Panc1 (cell line): ENCODE data around the gene APH1A. TPM values are rescaled to one million over a fixed set of nuclear protein-coding genes. Genes with fewer than 3 reads are reported as not detected.
A peak's percentile ranks its signal among the peaks of the same experiment; 100 is the strongest.

Experiments
- ATAC-seq: fragments of 200-7000 bp; cut with Tn5 transposase; 2 replicates; pipeline ENCODE4 v1.9.1; 2020; ENCODE audit warnings: mild to moderate bottlenecking, moderate library complexity
- BruUV-seq: library from RNA; stranded (reverse); fragments of 400-500 nt; replicated peaks from 2 replicates; lab custom pipeline; 2021; lab: Mats Ljungman, UMichigan
- CTCF ChIA-PET: fragments of 300-600 bp; sonication (Branson Sonifier 250); formaldehyde crosslinking; loops from one replicate; lab custom pipeline; 2022; ENCODE audit warnings: antibody characterized with exemption; lab: Charles Lee
- POLR2A ChIA-PET: fragments of 300-600 bp; sonication (Branson Sonifier 250); formaldehyde crosslinking; loops from one replicate; lab custom pipeline; 2022; ENCODE audit warnings: antibody characterized with exemption; lab: Charles Lee
- DNase-seq: peaks from one replicate; pipeline ENCODE4 v3.0.0-alpha.2; 2010; ENCODE audit warnings: low read depth, low spot score
- H3K27ac ChIP-seq: 2 replicates; pipeline ENCODE4 v1.5.1; 2011; ENCODE audit warnings: mild to moderate bottlenecking, low read length, inconsistent platforms
- H3K27me3 ChIP-seq: fragments of 200-500 bp; sonication (Bioruptor generic); 2 replicates; pipeline ENCODE4 v1.6.0; 2014; ENCODE audit warnings: low read length, inconsistent platforms; ENCODE audit not compliant: control insufficient read depth, insufficient read depth
- H3K36me3 ChIP-seq: fragments of 200-500 bp; sonication (Bioruptor generic); 2 replicates; pipeline ENCODE4 v1.5.1; 2014; ENCODE audit warnings: inconsistent platforms, mild to moderate bottlenecking, low read length, moderate library complexity; ENCODE audit not compliant: control insufficient read depth, insufficient read depth
- H3K4me1 ChIP-seq: 2 replicates; pipeline ENCODE4 v1.5.1; 2011; ENCODE audit warnings: inconsistent platforms, mild to moderate bottlenecking, low read length, moderate library complexity; ENCODE audit not compliant: control insufficient read depth, insufficient read depth
- H3K4me3 ChIP-seq, 2 experiments: 2 replicates each; pipeline ENCODE4 v1.5.1; 2011 to 2012; ENCODE audit warnings: low read depth in 2 of 2, low read length in 2 of 2, mild to moderate bottlenecking in 2 of 2, inconsistent platforms in 1 of 2, moderate library complexity in 1 of 2
- H3K9me3 ChIP-seq: fragments of 200-500 bp; sonication (Bioruptor generic); 2 replicates; pipeline ENCODE4 v1.5.1; 2014; ENCODE audit warnings: low read depth, mild to moderate bottlenecking, inconsistent platforms, low read length, moderate library complexity; ENCODE audit not compliant: control insufficient read depth, insufficient read depth
- CTCF ChIP-seq: fragments of 450-650 bp; IDR thresholded peaks from 2 replicates; pipeline ENCODE4 v1.5.1; 2017; ENCODE audit warnings: mild to moderate bottlenecking
- POLR2AphosphoS5 ChIP-seq: IDR thresholded peaks from 2 replicates; pipeline ENCODE4 v1.6.1; 2012; ENCODE audit warnings: mild to moderate bottlenecking, low read depth, low read length, moderate library complexity
- REST ChIP-seq, 2 experiments: IDR thresholded peaks; 2 replicates each; pipeline ENCODE4 v1.6.1; 2011 to 2012; ENCODE audit warnings: low read depth in 2 of 2, control low read depth in 1 of 2, low read length in 1 of 2, mild to moderate bottlenecking in 1 of 2, moderate library complexity in 1 of 2; ENCODE audit not compliant: insufficient read depth in 1 of 2
- SIN3A ChIP-seq: IDR thresholded peaks from 2 replicates; pipeline ENCODE4 v1.6.1; 2012; ENCODE audit warnings: low read depth, mild to moderate bottlenecking, low read length, moderate library complexity, borderline replicate concordance; ENCODE audit not compliant: insufficient read depth
- TCF7L2 ChIP-seq: IDR thresholded peaks from 2 replicates; pipeline ENCODE4 v1.6.1; 2011; ENCODE audit warnings: mild to moderate bottlenecking, low read depth, low read length, inconsistent platforms
- in situ Hi-C: cut with HindIII; loops from 2 replicates; pipeline ENCODE4 v1.10.0; 2016; ENCODE audit warnings: low sequenced_read_pairs, low pct_unique_long_range_greater_than_20kb
- intact Hi-C: fragments of 100-400 bp; cut with micrococcal nuclease; formaldehyde crosslinking; loops from one replicate; pipeline ENCODE4 v1.10.0; 2022; ENCODE audit not compliant: unreplicated experiment
- total RNA-seq: library from RNA; stranded (reverse); gene quantifications from one replicate; pipeline ENCODE4 v1.2.1, GENCODE V29; 2021; ENCODE audit not compliant: unreplicated experiment

The APH1A gene
- total RNA-seq, 1 experiment from 2014 or later = 146 TPM

- no peak overlapping the region for H3K27ac ChIP-seq
- H3K27me3 ChIP-seq = no peaks in the 10 kb centered on the region
- TF ChIP-seq TCF7L2 (no peak), POLR2AphosphoS5 (no peak), REST (IDR thresholded peaks at IDR 0.05; ENCODE audit: insufficient read depth in 1 of 2, low read depth in 2 of 2, low read length in 1 of 2) (no peak), SIN3A (no peak), CTCF (no peak)
- H3K4me1 ChIP-seq = no peaks in the 10 kb centered on the region; the same call in 1 of the 2 replicates
- no peak for DNase-seq
- peaks cover 6% of the 10 kb centered on the region; the same call in 1 of the 2 replicates for H3K36me3 ChIP-seq
- in situ Hi-C loops = no loop called here
- POLR2A ChIA-PET = no interaction called here
- intact Hi-C loops = no loop called here
- ATAC-seq = no peak
- no peak overlapping the region for H3K4me3 ChIP-seq
- no peaks in the 10 kb centered on the region for H3K9me3 ChIP-seq
- CTCF ChIA-PET = no interaction called here
- BruUV-seq = no TSS peak
These were observed 30.9 kb upstream of the APH1A start for GRCh38 chr1:150299716-150300115.

GRCh38 chr1:150295476-150295875, 26.7 kb upstream of the APH1A start:
- Histone ChIP-seq H3K9me3 (no peaks in the 10 kb centered on the region), H3K4me1 (peaks cover 4% of the 10 kb centered on the region; the same call in 1 of the 2 replicates), H3K27ac (no peak overlapping the region), H3K36me3 (peaks cover 7% of the 10 kb centered on the region), H3K4me3 (no peak overlapping the region), H3K27me3 (no peaks in the 10 kb centered on the region)
- TF ChIP-seq SIN3A (no peak), REST (IDR thresholded peaks at IDR 0.05; ENCODE audit: insufficient read depth in 1 of 2, low read depth in 2 of 2, low read length in 1 of 2) (no peak), CTCF (no peak), POLR2AphosphoS5 (no peak), TCF7L2 (no peak)
- ChIA-PET POLR2A (interaction anchor here (0.7 kb wide), 1 partner anchor 10 kb away, joined by 4 read pairs; no protein-coding TSS in a partner anchor), CTCF (no interaction called here)
- ATAC-seq (no peak), DNase-seq (no peak)
- BruUV-seq = TSS peak; percentile 70
- intact Hi-C loops = no loop called here
- in situ Hi-C loops = no loop called here
